IPS DF 4.7 (cell line): Measurements from ENCODE around the gene GPSM3.
"Not testable (repeated sequence)": the region's sequence is repeated elsewhere in the genome, so short reads cannot be mapped to it uniquely, and the experiment has no call there.

ENCODE experiments used
- DNase-seq: peaks from one replicate; pipeline ENCODE4 v3.0.0-alpha.2; 2013; ENCODE audit warnings: low spot score; ENCODE audit errors: extremely low read depth

GPSM3 gene

DNA sequence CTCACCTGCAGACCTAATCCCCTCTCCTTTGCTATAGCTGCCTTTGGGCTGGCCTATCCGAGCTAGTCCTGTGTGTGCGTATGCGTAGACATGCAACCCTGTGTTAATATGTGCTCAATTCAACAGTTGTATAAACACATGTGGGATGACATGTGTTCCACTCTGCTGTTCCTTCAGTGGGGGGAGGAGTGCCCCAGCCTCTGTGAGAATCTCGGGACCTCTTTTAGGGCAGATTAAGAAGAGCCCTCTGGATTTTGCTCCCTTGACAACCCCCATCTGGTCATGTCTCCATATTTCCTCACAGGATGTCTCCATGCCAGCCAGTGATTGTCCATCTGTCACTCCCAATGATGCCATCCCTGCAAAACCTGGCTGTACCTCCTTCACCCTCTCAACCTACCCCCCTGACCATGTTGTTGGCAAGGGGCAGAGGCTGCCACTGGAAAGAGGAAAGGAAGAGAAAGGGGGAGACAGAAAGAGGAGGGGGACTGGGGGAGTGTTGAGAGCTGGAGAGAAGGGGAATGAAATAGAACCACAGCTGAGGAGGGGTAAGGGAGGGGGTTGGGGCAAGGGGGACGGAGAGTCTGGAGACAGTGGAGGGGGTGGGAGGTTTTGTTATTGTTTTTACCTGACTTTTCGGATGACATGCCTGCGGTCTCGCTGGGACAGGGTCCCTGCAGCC, 41.1 kb downstream of the GPSM3 start:
- DNase-seq, result no peak

DNA sequence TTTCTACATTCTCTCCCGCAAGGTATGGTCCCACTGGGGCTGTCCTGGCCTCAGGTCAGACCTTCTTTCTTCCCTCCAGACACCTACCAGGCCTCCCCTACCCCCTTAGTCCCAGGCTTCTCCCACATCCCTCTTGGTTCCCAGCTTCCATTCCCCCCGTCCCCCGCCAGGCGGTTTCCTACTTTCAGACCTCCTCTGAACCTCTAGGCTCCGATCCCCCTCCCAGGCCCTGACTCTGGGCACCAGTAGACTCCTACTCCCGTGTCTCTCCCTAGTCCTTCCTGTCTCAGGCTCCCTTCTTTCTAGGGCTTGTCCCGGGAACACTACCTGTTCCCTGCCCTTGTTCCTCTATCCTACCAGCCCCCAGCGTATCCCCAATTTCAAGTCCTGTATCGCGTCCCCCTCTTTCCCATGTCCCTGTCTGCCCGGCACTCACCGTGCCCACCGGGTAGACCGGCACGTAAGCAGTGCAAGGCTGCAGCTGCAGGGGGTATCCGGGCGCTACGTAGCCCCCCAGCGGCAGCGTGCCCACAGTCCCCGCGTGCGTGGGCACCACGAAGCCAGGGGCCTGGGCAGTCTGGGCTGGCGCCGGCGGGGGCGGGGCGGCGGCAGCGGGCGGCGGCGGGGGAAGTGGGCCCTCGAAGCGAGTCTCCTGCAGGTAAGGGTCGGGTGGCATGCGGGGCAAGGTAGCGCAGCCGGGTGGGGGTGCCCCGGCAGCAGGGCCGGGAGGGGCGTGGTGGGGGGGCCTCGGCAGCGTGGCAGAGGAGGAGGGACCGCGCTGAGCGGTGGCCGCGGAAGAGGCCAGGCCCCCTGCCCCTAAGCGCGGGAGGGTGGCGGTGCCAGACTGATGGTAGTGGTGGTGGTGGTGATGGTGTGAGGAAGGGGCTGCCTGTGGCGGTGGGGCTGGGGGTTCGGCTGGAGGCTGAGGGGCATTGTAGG, 42.2 kb downstream of the GPSM3 start:
- DNase-seq, result no peak

DNA sequence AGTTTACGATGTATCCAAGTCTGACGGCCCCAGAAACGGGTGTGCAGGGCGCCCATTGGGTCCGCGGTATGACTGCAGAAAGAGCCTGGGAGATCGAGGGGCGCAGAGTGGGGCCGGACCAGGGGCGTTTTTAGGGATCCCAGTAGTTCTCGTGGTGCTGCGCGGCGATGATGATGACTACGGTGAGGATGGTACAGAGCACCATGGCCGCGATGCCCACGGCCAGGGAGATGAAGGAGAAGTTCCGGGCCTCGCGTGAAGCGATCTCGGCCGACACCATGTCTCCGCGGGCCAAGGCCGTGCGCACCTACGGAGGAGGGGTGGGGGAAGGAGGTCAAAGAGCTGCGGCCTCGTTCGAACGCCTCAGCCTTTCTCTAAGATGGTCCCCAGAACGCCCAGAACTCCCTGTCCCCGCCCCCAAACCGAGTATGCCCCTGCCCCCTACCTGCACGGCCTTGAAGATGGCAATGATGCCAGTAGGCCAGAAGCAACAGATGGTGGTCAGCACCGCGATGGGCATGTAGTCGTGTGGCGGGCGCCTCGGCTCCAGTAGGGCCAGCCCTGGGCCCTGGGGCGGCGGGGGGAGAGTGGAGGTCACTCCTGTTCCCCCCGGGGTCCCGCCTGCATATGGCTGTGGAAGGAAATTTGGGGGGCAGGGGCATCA, 43.2 kb downstream of the GPSM3 start:
- no peak for DNase-seq

DNA sequence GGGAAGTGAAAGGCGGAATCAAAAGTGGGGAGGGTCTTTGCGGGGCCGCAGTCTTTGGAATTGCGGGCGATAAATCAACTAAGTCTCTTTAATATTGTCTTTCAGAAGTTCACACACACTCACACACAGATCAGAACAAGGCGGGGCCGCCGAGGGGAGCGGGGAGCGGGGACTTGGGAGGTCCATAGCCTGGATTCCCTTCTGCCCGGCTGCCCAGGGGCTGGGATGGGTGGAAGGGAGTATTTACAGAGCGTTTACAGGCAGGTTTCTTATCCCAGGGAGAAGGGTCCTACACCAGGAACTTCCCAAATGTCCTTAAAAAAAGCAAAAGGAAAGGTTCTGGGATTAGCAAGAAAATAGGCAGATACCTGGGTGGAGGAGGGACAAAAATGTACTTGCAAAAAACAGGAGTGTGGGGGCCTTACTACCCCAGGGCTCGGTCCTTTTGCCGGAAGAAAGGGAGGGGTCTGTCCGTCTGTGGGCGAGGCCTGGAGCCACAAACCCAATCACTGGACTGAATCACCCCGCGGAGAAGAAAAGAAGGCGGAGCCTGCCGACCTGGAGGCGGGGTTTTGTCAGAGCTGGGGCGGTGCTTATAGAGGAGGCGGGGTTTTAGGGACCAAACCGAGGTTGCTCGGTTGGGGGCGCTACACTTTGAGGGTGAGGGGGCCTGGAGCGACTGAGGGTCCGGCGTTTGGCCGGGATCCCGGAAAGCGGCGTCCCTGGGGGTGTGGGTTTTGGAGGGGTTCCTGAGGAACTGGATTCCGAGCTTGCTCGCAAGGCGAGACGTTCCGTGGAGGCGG, 44.0 kb downstream of the GPSM3 start:
- DNase-seq, result no peak

DNA sequence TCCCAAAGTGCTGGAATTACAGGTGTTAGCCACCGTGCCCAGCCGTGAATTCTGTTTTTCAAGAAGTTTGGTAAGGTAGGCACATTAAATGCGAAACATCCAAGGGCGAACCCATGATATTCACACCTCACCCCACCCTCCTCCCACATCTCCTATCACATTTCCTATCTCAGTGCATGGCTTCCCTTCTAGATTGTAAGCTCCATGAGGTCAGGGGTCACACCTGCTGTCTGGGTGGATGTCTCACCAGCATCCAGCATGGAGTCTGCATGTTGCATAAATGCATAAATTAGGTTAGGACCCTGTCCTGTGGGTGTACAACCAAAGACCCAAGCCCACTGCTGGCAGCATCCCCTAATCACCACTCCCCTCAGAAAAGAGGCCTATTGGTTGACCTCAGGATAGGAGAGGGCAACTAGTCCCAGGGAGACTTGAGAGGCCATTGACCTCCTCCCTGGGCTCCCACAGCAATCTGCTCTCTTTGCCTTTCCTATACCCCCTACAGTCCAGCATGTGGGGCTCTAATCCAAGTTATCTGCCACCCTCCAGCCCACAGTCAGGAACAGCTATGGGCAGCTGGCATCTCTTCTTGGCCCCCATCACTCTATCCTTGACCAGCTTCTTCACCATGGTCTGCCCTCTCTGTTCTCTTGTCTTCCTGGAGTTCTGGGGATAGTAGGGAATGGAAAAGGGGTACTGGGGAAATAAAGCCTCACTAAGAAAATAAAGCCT, 44.9 kb downstream of the GPSM3 start:
- DNase-seq, result no peak

DNA sequence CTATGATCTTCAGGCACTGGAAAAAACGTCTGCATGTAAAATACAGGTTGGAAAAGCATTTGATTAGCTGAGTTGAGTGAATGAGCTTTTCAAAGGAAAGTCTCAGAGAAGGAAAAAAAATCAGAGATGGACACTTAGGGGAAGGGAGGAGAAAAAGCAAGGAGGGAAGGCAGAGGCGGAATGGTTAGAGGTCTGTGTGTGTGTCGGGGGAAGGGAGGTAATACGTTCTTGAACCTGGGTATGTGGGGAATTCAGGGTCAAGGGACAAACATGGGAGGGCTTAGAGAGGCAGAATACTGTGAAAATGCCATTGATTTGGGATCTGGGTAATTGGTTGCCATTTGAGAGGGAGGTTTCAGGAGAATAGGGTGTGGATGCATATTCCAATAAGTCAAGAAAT, 45.8 kb downstream of the GPSM3 start:
- no peak for DNase-seq

DNA sequence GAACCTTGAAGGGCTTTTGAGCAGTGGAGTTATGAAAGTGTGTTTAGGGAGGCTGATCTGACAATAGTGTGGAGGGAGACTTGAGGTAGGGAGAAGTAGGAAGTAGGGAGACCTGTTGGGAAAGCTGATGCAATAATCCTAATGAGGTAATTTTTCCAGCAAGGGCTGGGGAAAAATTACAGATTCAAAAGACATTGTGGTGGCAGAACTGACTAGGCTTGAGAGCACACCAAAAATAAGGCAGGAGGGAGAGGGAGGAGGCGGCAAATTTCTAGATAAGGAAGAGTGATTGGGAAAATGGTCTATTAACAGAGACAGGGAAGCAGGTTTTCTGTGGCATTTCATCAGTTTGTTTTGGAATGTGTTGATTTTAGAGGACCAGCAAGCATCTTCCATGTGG, 46.2 kb downstream of the GPSM3 start:
- DNase-seq, result no peak

DNA sequence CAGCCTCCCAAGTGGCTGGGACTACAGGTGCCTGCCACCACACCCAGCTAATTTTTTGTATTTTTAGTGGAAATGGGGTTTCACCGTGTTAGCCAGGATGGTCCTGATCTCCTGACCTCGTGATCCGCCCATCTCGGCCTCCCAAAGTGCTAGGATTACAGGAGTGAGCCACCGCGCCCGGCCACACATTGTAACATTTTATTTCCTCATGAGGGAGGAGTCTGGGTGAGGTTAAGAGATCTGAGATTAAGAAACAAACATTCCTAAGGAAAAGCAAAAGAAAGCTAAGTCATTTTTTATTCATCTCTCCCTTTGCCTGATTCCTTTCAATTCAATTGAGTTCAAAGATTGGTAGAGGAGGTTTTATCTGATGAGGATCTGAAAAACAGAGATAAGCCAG, 48.2 kb downstream of the GPSM3 start:
- DNase-seq, result not testable (repeated sequence)
